HG03442 (cell line): ENCODE results near the gene ASTN1.

ENCODE experiments used
- ATAC-seq: cut with Tn5 transposase; IDR thresholded peaks from one replicate; pipeline ENCODE4 v1.9.1; 2021; ENCODE audit warnings: mild to moderate bottlenecking, moderate library complexity; ENCODE audit not compliant: unreplicated experiment

ASTN1 gene

DNA sequence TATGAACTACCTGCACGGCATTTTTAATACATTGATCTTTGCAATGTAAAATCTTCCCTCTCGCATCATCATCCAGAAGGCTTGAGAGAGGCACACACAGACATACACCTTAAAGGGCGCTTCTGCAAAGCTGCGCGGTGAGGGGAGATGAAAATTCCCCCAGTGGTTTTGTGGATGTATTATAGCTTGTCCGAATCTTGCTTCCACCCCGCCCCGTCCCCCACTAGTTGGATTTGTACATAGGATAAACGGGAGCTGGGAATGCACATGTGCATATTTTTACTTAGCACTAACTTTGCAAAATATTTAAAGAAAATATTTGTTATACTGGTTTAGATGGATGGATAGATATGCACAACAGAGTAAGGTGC lies 542 bp upstream of the ASTN1 start:
- ATAC-seq, result no peak

DNA sequence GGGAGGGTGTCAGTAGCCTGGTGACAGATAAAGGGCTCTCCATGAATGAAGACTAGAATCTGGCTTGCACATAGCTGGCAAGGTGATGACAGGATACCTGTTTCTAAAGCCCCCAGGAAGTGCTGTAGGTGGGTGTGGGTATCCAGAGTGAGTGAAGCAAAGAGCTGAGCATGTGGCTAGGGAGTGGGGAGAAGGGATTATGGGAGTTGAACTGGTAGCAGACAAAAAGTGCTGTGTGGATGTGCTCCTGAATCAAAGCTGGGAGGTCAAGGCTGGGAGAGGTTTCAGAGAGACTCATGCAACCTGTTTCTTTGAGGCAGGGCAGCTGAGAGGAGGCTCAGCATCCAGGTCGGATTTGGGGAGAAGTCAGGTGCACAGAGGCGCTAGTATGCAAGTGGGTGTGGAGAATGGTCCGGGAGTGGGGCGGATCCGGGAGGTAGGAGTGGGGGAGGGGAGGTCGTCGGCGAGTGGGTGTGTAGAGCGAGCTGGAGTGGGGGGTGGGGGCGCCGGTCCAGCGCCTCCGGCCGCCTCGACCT lies 600 bp downstream of the ASTN1 start:
- ATAC-seq, result no peak

- ATAC-seq, result no peak
Measured at GRCh38 chr1:177162243-177162642, 2.3 kb downstream of the ASTN1 start.

DNA sequence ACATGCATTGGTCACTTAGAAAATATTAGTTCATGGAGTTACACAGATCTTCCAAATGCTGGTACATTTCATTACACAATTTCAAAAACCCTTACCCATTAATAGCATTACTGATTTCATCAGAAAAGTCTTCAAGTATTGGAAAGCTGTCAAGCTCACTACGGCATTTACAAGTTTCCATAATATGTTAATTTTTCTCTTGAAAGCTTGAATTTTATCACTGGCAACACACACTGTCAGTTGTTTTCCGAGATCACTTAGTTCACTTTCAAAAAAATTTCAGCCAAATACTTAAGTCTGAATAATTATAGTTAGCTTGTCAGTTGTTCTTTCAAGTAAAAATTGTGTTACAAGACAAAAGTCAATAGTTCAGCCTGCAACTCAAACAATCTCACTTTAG lies 18.0 kb downstream of the ASTN1 start:
- no peak for ATAC-seq

- ATAC-seq, result no peak
Measured at GRCh38 chr1:177145106-177146070, 19.1 kb downstream of the ASTN1 start.

GRCh38 chr1:177142791-177143271 lies 21.7 kb downstream of the ASTN1 start:
- ATAC-seq, result no peak

DNA sequence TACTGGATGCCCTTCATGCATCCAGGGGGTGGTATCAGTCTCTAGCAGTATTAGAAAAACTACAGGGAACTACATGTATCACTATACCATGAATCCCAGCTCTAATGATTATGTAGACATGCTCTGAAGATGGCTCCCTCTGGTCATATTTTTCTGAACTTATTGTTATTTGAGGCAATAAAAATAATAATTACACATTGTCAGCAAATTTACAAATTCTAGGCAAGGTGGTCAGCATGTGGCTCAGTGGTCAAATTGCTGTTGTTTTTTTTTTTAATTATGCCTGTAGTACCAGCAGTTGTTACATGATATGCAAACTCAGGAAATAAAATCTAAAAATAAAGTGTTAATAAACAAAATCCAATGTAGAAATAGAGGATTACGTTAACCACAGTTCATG lies 22.5 kb downstream of the ASTN1 start:
- ATAC-seq, result no peak

GRCh38 chr1:177138347-177138746 lies 26.2 kb downstream of the ASTN1 start:
- no peak for ATAC-seq

DNA sequence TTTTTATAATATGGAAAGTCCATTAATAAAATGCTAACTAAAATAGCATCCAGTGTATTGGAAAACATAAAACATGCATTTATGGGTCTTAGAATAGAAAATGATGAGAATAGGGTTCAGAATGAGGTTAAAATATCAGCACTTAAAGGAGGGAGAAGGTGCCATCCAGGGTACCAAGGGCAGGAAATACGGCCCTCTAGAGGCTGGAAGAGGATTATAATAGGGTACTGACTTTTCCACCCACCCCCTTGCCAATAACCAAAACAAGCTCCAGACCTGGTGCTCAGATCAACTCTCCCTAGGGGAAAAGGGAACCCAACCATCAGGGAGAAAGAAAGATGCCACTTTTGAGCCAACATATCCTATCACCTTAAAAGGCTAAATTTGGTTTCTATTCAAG lies 26.7 kb downstream of the ASTN1 start:
- ATAC-seq, result no peak

- ATAC-seq, result no peak
Measured at GRCh38 chr1:177135250-177135649, 29.3 kb downstream of the ASTN1 start.

DNA sequence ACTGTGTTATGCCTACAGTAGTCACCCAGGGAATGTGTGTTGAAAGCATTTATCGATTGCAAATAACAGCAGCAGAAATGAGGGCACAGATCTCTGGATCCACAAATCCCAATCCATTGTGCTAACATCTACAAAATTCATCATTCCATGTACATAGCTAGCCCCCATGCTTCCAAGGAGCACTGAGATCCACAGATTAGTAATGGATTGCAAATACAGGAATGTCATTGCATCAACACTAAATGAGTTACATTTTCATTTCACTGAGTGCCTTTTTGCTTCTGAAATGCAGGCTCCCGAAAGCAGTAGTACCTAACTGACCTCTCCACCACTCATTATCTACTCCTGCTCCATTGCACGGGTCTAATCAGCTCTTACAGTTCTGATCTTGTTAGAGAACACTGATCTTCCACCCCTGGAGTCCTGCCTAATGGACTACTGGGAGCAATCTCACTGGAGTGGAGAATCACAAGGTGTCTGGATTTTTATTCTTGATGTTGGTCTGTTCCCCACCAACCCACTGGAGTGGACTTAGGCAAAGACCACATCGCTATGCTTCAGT lies 30.5 kb downstream of the ASTN1 start:
- ATAC-seq, result no peak

- no peak for ATAC-seq
Measured at GRCh38 chr1:177132141-177132540, 32.4 kb downstream of the ASTN1 start.

- no peak for ATAC-seq
Measured at GRCh38 chr1:177131723-177132122, 32.8 kb downstream of the ASTN1 start.

GRCh38 chr1:177130451-177130945 lies 34.0 kb downstream of the ASTN1 start:
- ATAC-seq, result no peak

- ATAC-seq, result no peak
Measured at GRCh38 chr1:177128665-177129281, 35.7 kb downstream of the ASTN1 start.

- no peak for ATAC-seq
Measured at GRCh38 chr1:177126267-177126666, 38.2 kb downstream of the ASTN1 start.

DNA sequence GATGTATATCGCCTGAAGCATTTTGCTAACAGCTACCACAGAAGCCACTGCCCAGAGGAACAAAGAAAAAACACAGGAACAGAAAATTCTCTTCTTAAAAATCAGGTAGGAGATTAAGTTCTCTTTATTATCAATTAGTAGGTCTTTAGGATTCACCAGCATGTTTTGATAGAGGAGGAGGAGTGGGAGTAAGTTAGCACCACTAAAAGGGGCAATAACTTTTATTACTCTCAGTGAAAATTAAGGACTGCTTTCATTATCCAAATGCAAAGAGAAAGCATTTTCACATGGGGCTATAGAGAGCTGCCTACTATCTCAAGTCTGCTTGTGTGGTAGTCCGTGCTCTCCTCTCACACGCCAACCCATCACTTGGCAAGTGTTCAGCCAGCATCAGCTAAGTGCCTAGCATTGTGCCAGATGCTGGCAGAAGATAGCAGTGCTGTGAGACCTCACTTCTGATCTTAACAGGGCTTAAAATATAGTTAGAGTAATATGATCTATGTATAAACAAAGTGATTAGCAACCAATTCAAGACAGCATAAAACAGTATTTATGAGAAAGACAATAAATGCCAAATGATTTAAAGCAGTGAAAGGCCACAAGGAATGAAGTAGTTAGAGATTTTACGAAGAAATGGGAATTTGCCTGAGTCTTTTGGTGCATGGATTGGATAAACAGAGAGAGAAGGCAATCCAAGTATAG lies 39.8 kb downstream of the ASTN1 start:
- ATAC-seq, result no peak

DNA sequence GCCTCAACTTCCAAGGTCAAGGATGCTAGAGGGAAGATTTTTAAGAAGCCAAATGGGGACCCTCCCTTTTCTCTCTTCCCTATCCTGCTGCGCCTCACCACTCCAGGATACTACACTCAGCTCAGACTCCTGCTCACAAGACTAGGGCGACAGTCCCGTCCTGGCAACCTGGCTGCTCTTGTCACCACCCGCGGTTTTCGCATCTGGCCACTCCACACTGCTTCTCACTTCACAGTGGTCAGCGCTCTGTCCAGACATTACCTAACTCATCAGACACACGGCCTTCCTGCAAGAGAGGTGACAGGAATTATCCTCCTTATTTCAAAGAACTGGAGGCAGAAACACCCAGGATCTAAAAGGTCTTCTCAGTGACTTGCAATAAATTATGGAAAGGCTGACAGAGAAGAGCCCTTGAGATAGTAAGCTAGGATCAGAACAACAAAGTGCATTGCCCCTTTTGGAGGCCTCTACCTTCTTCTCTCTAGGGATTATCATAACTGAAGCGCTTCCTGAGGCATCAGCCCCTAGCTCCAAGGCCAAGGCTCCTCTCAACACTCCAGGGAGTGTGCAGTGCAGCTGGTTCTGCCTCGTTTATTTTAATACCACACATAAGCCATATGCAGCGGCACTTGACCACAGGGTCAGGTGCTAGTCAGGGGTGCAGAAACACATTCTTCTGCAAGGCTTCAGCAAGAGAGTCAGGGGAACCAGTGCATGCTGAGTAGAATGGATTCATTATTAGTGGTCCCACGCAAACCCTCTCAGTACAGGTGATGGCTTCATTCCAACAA lies 41.9 kb downstream of the ASTN1 start:
- no peak for ATAC-seq

DNA sequence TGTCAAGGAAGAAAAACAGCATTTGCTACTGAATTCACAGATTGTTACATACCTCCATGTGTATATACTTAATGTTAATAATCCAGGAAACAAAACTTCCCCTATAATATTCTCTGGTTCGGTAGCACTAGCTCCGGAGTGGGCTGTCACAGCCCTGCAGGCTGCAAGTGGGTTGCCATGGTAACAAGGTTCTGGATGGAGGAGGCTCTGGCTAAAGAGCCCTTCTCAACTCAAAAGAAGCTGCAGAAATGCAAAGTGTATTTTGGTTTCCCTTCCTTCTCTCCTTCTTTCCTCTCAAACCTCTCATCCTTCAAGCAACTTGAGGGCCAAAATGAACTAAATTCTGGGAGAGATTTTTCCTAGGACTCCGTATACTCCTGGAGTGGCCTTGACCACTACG lies 45.2 kb downstream of the ASTN1 start:
- ATAC-seq, result no peak

DNA sequence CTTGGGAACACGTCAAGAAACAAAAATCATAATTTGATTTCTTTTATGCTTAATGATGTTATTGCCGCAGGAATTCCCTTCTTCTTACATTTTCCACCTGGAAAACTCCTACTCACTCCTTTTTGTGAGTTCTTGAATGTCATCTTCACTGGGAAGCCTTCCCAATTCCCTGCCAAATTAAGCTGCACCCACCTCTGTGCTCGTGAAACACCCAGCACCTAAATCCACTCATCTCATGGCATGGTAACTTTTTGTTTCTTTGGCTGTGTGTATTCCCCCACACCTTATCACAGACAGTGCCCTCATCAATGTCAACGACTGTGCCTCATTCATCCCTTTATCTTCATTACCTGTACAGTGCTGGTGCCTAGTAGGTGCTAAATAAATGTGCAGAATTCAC lies 45.6 kb downstream of the ASTN1 start:
- ATAC-seq, result no peak
